Endometrial microvascular endothelial cells (primary cell): ENCODE measurements around the gene ARHGDIA. TPM values are rescaled to one million over a fixed set of nuclear protein-coding genes. Genes with fewer than 3 reads are reported as not detected.

Experiments
- in situ Hi-C: cut with HindIII; loops from 2 replicates; pipeline ENCODE4 v1.10.0; 2017; ENCODE audit warnings: low sequenced_read_pairs, low pct_unique_long_range_greater_than_20kb; ENCODE audit errors: inconsistent ontology term
- total RNA-seq: library from RNA; depleted of rRNA; stranded (reverse); fragments of >200 nt; gene quantifications from one replicate; pipeline ENCODE4 v1.2.3, GENCODE V29; 2015; ENCODE audit errors: inconsistent ontology term

The ARHGDIA gene
- total RNA-seq, 1 donor from 2014 or later: 471 TPM

DNA sequence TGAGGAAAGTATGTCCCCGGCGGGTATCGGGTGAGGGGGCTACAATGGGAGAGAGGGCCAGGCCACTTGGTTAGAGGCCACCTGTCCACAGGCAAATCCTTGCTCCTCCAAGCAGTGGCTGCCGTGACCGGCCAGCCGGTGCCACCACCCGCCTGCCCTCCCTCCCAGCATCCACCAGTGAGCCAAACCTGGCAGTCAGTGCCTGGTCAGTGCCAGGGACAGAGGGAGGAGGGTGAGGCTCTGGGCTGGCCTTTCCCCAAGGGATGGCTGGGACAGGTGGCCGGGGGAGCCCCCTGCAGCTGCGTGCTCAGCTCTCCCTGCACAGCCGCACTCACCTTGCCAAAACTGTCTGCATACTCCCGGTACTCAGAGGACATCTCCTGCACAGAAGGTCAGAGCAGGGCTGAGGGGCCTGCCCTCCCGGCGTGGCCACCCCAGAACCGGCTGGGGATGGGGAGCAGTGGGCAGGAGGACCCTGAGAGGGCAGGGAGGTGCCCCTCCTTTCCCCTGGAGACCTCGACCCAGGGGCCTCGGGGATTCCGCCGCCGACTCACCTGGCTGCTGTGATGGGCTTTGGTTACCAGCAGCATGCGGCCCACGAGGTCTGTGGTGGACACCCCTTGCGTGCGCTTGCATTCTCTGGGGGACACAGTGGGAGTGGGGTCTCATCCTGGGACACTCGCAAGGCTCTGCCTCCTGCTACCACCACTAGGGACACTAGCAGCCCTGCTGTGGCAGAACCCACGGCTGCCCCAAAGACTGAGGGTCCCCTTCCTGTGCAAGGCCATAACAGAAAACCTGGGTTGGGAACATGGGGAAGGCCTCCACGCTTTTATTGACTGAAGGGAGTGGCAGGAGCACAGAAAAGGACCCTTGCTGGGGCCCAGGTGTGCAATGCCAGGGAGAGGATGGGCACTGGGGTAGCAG is 36.3 kb upstream of the ARHGDIA start:
- in situ Hi-C loops: no loop called here

DNA sequence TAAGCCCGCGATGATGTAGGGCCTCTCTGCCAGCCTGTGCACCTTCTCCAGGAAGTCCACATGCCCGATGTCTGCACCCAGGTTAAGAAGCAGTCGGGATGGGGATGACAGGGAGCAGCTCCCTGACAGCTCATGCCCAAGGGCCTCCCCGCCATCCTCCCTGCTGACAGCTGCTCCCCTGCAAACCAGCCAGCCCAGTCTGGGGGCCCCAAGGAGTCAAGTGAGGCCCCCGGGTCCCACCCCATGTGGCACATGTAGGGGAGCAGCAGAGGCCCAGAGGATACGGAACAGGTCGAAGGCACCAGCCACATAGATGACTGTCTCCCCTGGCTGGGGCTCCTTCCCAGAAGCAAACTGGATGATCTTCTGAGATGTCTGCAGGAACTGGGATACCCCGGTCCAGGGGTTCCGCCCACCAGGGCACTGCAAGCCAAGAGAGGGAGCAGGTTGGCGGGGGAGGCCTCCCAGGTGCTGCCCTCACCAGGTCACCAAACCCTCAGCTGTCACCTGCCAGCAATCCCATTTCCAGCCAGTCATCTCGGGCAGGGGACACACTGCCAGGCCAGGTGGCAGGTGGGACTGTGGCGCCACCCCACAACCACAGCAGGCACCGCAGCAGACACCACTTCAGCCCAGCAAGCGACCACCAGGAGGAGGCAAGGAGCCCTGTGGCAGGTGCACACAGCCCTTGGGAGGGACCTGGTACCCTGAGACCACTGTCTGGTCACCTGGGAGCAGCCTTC is 35.5 kb upstream of the ARHGDIA start:
- in situ Hi-C loops: no loop called here

DNA sequence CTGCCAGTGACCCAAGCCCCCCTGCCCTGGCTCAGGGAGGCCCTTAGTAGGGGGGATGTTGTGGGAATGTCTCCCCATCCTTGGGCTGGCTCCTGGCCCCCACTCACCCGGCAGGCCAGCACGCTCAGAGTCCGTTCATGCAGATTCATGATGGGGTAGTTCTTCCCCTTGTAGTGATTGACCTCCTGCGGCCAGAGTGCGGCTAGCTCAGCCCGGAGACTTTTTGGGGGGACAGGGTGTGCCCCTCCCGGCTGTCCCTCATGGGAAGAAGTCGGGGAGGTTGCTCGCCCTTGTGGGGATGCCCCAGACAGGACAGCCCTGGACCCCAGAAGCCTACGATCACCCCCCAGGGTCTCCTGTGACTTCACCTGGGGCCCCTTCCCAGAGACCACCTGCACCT is 34.9 kb upstream of the ARHGDIA start:
- in situ Hi-C loops: no loop called here

DNA sequence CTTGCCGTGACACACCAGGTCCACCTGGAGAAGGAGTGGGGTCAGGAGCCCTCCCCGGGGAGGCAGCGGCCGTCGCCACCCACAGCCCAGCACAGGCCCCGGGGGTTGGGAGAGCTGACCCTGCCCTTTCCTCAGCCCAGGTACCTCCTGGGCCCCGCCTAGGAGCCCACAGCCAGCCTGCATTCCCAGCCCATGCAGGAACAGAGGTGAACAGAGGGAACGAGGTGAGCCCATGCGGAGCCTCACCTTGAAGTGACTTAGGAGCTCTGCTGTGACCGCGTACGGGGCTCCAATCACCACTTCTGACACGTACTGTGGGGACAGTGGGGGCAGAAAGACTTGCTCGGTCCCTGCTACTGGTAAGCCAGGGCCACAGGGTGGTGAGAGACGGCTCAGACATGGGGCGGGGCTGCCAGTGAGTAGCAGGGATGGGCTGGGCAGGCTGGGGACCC is 34.3 kb upstream of the ARHGDIA start:
- in situ Hi-C loops: no loop called here

DNA sequence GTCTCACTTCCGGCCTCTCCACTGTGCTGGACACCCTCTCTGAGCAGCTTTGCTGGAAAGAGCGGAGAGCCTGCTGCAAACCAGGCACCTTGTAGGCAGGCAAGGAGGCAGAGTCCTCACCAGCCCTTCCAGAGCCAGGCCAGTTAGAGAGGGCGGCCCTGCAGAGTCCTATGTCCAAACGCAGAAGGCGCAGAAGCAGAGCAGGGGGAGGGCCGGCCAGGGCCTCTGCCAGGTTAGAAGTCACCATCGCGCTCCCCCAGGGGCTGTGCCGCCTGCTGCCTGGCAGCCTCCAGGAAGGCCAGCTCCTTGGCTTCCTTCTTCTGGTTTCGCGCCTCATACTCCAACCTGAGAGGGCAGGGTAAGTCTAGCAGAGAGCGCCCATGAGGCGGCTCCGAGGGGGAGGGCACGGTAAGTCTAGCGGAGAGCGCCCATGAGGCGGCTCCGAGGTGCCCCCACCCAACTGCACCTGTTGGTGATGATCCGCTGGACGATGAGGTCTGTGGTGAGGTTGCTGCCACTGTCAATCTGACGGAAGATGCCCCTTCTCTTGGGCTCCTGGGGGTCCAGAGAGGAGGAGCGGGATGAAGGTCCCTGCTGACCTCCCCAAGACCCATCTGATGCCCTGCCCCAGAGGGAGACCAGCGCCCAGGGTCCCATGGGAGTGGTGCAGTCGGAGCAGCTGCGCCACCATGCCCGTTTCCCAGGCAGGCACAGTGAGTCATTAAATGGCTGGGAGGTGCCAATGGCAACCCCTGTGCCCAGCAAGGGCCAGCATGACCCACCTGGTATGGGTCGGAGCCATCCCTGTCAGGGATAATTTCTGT is 33.7 kb upstream of the ARHGDIA start:
- in situ Hi-C loops: no loop called here

DNA sequence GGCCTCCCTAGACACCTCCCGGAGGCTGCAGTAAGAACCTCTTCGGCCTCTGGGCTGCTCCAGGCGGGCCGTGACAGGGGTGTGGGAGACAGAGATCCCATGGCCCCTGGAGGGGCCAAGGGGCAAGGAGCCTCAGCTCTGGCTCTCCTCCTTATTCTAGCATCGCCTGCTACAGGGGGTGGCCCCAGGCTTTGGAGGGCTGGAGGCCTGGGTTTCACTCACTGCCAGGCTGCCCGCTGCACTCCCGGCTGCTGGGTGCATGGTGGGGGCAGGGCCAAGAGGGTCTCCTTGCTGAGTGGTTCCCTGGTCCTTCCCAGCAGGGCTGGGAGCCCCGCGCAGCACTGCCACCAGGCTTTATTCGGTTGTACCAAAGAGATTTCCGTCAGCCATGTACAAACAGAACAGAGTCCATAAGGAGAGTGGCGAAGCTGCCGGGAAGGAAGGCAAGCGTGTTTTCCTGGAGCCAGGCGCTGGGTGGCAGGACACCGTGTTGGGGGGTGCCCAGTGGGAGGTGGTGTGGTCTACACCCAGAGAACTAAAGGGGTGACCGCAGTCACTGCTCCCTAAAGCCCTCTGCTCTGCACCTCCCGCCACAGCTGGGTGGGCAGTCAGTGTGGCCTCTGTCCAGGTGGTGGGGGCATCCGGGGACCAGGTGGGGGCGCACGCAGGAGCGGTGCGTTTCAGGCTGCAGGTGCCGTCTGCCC is 32.9 kb upstream of the ARHGDIA start:
- in situ Hi-C loops: no loop called here

DNA sequence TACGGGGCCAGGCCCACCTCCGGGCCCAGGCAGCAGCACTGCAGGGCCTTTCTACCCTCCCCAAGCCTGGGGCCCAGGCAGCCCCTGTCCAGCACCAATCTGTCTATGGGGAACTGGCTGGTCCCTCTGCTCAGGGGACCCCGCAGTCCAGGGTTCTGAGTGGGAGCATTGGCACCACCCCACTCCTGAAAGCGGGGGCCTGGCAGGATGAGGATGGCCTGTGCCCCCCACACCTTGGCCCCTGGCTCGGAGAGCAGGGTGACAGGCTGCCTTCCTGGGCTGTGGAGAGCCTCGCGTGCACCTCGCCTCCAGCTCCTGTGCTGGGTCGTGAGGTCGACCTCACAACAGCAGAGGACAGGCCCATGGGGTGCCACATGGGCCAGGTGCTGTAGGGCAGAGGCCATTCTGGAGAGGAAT is 32.3 kb upstream of the ARHGDIA start:
- in situ Hi-C loops: no loop called here

DNA sequence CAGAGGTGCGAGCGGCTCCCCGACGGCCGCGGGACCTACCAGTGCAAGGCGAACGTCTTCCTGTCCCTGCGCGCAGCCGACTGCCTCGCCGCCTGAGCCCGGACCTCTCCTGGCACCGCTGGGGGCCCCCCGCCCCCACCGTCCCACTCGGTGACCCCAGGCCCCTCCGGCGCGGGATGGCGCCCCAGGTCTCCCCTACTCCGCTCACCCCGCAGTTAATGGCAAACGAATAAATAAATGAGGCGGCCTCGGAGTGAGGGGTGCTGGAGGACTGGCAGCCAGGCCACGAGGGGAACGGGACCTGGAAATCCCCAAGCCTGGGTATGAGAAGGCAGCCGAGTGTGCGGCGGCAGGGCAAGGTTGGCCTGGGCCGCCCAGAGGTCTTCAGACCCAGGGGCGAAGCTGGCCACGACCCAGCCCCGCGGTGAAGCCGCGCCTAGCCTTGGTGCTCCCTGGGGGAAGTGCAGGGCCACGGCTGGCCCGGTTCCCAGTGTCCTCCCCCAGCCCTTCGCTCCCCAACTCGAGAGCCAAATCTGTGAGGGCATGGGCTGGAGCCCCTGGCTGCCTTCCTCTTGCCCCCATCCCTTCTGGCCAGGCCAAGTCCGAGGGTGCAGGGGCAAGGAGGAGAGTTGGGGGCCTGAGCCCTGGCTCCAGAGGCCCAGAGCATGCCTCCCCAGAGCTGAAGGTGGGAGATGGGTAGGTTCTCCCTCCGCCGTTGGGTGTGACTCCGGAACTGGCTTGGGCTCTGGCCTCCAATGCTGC is 31.7 kb upstream of the ARHGDIA start:
- in situ Hi-C loops: no loop called here

DNA sequence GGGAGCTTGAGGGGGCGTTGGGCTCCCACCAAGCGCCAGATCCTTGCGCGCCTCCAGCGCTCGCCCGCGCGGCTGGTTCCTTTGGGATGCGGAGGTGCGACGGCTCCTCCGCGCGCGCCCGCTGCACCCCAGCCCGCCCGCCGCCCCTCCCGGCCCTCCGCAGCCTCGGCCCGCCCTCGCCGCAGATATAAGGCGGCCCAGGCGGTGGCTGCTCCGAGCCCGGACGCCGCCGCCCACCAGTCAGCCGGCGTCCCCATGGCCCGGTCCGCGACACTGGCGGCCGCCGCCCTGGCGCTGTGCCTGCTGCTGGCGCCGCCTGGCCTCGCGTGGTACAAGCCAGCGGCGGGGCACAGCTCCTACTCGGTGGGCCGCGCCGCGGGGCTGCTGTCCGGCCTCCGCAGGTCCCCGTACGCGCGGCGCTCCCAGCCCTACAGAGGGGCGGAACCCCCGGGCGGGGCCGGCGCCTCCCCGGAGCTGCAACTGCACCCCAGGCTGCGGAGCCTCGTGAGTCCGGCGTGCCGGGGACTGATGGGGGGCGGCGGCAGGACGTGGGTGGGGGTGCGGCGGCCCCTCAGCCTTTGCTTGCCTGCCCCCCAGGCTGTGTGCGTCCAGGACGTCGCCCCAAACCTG is 31.0 kb upstream of the ARHGDIA start, which contains the start of gene NPB:
TSS of gene NPB (plus strand) at position 216 of the 630 bp plus-strand sequence. CDS start at position 256, 40 bp downstream.
- in situ Hi-C loops: no loop called here

DNA sequence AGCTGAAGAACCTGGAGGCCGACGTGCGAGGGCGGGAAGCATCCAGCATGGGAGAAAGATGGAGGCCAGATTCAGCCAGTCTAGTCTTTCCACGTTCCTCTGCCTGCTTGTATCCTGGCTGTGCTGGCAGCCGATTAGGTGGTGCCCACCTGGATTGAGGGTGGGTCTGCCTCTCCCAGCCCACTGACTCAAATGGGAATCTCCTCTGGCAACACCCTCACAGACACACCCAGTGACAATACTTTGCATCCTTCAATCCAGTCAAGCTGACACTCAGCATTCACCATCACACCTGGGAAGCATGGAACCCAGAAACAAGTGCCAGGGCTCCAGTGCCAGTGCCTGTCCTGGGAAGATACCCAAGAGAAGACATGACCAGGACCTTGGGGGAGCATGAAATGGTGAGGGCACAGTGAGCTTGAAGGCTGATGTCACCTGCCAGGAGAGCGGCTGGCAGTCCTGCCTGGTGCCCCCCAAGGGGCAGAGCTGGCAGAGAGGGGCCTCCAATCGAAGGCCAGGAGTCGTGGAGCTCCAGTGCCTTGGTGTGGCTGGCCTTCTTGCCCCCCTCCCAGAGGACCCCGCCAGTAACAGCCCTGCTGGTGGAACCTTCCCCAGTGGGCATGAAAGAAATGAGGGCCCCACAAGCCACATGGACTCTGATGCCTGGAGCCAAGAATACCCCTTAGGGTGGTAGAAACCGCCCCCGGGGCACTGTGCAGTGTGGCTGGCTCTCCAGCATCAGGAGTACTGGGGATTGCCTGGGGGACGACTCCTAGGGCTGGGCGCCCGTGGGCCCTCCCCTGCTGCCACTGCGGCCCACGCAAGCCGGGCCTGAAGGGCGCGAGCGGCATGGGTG is 30.3 kb upstream of the ARHGDIA start:
- in situ Hi-C loops: no loop called here

DNA sequence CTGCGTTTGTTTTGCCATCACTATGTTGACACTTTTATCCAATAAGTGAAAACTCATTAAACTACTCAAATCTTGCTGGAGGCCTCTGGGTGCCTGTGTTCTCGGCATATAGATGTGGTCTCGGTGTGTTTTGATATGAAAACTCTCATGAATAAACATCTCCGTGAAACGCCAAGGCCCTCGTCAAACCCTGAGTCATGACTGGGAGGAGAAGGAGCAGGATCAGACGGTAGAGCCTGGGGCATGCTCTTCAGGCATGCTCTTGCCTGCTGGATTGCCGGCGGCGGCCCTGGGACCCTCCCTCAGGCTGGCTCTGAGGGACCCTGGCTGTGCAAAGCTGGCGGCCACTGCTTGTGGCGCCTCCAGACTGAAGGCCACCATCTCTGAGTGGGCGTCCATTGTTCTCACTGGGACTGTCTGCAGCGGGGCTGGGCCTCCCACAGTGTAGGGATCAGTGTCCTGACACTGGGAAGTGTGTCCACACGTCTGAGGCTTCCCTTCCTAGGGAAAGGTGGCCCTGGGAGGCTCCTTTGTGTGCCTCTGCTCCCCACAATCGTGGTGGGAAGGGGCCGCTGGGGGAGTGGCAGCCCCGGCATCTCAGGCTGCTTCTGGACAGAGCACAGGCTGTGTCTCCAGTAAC is 29.2 kb upstream of the ARHGDIA start:
- in situ Hi-C loops: no loop called here

DNA sequence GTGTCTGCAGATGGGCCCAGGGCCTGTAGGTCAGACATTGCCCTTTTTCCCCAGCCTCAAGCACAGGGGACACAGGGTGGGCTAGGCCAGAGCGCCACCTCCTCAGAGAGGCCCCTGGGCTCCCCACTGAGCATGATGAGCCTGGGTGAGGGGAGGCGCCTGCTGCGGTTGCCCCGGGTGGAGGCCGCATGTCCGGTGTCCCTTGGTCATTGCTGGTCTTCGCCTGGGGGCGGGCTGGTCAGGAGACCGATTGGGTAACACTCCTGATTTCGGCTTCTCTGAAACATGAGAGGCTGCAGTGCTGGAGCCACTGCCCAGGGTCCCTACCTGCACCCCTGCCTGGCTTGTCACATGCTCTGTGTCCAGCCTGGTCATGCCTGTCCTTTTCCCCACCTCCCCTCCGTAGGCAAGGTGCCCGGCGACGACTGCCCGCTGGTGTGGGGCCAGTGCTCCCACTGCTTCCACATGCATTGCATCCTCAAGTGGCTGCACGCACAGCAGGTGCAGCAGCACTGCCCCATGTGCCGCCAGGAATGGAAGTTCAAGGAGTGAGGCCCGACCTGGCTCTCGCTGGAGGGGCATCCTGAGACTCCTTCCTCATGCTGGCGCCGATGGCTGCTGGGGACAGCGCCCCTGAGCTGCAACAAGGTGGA is 28.5 kb upstream of the ARHGDIA start:
- in situ Hi-C loops: no loop called here

DNA sequence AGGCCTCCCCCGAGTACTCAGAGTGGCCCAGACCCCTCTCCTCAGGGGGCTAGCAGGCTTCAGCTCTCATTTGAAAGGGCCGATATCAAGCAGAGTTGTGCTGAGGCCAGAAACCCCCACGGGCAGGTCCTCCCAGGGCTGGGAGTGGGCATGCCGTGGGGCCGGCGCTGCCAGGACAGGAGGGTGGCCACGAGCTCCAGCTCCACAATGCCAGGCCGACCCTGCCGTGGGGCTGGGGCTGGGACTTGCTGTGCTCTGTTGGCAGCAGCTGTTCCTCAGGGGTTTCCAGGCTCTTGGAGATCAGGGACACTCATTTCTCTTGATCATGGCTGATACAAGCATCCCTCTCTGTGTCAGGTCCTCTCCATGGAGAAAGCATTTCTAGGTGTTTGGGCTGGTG is 27.7 kb upstream of the ARHGDIA start:
- in situ Hi-C loops: no loop called here

DNA sequence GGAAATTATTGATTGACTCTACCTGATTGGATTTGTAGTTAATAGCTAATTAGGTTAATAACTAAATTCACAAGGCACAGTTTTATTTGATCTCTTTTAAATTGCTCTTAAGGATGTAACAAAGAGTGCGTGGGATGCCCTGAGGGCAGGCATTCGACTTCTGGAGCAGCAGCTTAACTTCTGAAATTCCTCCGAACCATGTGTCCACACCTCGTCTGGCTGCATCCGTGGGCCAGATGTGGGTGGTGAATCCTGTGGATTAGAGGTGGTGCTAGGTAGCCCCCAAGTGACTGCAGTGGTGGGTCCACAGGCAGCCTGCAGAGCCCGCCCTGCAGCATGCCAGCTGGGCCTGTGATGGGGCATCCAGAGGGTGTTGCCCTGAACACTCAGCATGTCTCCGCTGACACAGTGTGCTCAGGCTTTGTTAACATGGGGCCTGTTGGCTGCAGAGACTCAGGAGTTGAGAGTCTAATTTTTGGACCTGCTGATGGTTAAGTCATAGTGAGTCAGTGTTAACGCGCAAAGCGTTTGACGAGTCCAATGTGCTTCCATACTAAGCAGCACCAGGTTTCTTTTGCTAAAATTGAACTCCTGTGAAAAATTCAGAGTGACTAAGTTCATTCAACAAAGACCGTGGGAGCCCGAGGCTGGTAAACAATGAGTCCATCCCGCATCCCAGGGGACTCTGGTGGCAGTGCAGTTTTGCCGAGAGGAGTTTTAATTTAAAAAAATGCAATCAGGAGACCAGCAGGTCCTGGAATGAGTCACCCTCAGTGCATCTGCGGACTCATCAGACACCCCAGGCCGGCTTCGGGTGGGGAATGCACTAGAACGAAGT is 27.1 kb upstream of the ARHGDIA start:
- in situ Hi-C loops: no loop called here

DNA sequence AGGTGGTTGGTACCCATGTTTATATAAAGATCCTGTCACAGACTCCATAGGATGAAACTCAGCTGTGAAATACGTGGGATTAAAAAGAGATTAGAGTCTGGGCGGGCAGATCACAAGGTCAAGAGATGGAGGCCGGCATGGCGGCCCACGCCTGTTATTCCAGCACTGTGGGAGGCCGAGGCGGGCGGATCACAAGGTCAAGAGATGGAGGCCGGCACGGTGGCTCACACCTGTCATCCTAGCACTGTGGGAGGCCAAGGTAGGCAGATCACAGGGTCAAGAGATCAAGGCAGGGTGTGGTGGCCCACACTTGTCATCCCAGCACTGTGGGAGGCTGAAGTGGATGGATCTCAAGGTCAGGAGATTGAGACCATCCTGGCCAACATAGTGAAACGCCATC is 24.3 kb upstream of the ARHGDIA start:
- in situ Hi-C loops: no loop called here
